Activated CD8-positive, alpha-beta memory T cell treated with anti-CD3 and anti-CD28 coated beads, Interleukin-2, amount 50 U/mL, for 24 hours (primary cell): ENCODE results near the gene SKAP1.
A peak's percentile ranks its signal among the peaks of the same experiment; 100 is the strongest.

Experiments used
- DNase-seq: peaks from one replicate; pipeline ENCODE4 v3.0.0-alpha.2; 2020; ENCODE audit errors: extremely low read depth

SKAP1 gene

DNA sequence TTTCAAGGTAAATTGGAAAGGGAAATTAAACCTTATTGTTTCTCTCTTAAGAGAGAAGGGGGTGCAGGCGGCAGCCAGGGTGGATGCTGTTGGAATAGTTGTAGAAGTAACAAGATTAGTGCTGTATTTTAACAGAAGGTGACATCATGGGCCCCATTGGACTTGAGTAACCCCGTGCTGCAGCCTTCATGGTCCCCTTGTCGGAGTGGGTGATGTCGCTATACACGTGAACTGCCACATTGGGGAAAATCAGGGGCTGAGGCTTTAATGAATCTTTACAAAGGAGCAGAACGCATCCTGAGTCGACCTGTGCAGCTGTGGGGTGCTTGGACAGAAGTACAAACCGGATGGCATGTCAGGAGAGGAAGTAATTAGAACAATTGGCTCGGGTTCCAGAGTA, 319.3 kb downstream of the SKAP1 start:
- no peak for DNase-seq

DNA sequence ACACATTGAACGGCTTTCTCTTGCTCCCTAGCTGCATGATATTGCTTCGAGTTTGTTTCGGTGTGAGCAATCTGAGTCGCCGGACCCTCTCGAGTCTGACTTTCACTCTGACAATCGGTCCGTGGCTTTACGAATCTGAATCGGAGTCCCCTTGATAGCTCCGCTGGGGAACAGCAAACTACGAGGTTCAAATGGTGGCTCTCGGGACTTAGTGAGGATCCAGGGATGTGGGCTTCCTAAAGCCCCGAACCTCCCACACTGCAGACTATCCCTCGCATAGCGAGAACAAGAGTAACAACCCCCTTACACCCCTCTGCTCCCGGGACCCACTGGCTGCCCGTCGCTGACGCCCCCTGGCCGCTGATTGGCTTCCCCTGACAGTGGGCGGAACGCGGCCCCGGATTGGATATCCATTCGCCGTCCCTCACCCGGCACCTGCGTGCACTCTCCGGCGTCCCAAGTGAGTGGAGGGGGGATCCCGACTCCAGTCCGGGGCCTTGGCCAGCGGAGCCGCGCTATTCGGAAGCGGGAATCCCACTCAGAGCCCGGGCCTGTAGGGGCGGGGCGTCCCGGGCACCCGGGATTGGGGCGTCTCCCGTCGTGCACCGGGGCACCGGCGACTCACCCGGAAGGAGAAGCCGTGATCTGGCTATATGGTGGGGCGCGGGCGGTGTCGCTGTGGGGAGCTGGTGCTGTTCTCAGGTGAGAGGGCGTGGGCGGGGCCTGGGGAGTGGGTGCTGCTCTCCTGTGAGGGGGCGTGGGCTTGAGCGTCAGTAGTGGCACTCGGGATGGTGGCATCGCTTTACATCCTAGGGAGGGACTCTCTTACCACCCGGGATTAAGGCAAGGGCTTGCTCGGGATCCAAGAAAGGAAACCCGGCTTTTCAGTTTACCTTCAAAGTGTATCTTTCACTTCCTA, 322.6 kb downstream of the SKAP1 start, which contains the start of gene SNX11:
Gene SNX11 (plus strand): TSS at position 630 of the 919 bp plus-strand sequence. CDS start 4,278 bp downstream, outside the sequence.
- peak; percentile 82 for DNase-seq

DNA sequence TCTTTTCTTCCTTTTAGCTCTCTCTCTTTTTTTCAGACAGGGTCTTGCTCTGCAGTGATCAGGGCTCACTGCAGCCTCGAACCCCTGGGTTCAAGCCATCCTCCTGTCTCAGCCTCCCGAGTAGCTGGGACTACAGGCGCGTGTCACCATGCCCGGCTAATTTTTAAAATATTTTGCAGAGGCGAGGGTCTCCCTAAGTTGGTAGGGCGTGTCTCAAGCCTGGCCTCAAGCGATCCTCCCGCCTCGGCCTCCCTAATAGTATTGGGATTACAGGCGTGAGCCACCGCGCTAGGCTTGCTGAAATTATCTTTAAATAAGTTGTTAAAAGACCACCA, 323.2 kb downstream of the SKAP1 start:
- DNase-seq = no peak

DNA sequence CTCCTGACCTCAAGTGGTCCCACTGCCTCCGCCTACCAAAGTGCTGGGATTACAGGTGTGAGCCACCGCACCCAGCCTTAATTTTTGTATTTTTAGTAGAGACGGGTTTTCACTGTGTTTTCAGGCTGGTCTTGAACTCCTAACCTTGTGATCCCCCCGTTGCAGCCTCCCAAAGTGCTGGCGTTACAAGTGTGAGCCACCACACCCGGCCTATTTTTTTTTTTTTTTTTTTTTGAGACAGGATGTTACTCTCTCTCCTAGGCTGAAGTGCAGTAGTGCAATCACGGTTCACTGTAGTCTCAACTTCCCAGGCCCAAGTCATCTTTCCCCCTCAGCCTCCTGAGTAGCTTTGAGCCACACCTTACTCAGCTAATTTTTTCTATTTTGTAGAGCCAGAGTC, 325.6 kb downstream of the SKAP1 start:
- no peak for DNase-seq

DNA sequence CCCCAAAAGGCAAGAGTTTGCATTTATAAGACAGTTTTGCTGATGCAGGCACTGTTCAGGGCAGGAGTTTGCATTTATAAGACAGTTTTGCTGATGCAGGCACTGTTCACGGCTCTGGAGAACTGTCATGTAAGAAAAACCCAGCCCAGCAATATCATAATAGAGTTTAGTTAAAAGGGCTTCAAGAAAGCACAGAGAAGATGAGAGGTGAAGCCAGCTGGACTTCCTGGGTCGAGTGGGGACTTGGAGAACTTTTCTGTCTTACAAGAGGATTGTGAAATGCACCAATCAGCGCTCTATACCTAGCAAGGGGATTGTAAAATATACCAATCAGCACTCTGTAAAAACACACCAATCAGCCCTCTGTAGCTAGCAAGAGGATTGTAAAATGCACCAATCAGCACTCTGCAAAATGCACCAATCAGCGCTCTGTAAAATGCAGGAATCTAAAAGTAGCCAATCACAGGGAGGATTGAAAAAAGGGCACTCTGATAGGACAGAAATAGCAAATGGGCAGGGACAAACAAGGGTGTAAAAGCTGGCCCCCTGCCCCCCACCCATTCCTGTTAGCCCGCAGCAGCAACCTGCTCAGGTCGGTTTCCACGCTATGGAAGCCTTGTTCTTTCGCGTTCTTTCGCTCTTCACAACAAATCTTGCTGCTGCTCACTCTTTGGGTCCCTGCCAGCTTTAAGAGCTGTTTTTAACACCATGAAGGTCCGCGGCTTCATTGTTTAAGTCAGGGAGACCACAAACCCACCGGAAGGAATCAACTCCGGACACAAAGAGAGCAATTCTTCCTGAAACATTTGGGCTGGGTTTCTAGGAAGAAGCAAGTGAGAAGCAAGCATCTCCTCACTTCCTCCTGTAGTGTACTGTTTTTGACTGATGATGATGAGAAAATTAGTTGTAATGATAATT, 327.0 kb downstream of the SKAP1 start:
- DNase-seq = no peak

DNA sequence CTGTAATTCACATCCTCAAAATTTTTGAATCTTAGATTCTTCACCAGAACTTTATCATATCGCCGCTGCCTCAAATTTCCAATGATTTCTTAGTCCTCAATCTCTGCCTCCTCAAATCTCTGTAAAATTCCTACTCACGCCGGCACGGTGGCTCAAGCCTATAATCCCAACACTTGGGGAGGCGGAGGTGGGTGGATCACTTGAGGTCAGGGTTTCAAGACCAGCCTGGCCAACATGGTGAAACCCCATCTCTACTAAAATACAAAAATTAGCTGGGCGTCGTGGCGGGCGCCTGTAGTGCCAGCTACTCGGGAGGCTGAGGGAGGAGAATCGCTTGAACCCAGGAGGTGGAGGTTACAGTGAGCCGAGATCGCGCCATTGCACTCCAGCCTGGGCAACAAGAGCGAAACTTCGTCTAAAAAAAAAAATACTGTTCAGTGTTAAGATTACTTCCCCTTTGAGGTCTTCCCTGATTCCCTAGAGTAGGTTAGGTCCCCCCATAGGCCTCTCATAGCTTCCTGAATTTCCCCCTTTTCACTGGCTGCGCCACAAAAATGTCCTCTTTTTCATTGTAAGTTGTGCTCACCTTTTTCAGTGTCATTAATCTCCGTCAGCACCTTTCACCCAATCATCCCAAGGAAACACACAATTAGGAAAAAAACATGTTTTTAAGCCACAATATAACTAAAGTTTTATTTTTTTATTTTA, 327.8 kb downstream of the SKAP1 start:
- DNase-seq = no peak

DNA sequence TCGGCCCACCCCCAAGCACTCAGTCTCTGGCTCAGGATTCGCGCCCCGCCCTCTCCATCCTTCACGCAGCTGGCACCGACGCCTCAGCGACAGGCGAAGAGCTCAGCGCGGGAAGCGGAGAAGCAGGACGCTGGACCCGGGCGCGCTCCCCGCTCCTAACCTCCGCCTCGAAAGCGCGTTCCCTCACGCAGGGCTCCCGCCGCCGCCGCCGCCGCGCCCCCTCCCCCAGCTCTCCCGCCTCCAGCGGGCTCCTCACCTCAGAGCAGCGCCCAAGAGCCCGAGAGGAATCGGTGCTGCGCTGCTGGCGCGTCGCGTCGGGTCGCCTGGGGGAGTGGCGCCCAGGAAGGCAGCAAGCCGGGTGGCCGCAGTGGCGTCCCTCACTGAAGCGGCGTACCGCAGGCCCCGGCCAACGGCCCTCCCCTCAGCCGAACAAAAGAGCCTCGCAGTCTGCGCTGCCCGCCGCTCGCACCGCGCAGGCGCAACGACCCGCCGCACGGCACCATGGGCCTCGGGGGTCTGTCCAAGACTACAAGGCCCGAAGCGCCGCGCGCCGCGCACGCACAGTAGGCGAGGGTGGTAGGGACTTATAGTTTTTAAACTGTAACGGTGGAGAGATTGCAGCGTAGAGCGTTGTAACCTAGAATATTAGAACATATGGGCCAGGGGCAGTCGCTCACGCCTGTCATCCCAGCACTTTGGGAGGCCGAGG, 328.8 kb downstream of the SKAP1 start, which contains the start of gene CBX1:
Gene CBX1 (minus strand): TSS at position 467 of the 709 bp plus-strand sequence. CDS start 24,474 bp downstream, outside the sequence.
- DNase-seq = peak; percentile 82

DNA sequence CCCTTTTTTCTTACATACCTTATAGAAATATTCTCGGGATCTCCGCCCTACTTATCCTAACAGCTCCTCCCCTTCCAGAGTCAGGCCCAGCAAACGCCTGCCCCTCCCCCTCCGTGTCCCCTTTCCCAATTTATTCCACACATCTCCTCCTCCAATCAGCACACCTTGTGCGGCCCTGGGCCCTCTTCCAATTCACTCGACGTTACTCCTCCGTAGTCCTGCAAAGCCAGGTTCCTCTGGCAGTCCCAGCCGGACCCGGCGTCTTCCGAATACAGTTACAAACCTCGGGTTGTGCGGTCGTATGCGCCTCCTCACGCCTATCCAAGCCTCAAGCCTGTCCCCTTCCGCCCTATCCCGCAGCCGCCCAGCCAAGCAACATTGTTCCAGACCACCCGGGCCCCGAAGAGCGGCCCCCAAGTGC, 329.4 kb downstream of the SKAP1 start:
- no peak for DNase-seq

DNA sequence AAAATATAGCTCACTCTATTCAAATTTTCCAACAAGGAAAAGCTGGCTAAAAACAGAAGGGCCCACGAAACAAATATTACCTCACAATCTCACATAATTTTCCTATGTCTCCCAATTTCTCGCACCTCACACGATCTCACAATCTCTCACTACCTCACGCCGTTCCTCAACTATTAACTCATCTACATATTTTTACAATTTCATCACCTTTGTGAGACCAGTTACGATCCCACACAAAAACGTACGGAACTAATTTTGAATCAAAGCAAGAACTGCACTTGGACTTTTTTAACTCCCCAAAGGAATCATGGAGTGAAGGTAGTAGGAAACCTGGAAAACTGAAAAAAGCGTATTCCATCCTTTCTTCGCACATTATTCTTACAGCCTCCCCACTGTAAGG, 329.9 kb downstream of the SKAP1 start:
- no peak for DNase-seq

DNA sequence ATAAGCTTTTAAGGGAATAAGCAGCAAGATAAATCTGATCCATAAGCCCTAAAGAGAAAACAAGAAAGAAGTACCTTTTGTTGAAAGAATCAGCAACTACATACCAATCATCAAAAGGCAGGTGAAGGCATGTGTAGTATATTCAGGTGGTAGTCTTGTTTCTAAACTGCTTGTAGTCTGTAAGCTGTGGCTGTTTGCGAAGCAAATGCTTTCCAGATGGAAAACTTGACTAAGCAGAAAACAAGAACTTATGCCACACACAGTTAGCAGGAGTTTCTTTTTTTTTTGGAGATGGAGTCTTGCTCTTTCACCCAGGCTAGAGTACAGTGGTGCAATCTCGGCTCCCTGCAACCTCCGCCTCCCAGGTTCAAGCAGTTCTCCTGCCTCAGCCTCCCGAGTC, 334.4 kb downstream of the SKAP1 start:
- DNase-seq = no peak

DNA sequence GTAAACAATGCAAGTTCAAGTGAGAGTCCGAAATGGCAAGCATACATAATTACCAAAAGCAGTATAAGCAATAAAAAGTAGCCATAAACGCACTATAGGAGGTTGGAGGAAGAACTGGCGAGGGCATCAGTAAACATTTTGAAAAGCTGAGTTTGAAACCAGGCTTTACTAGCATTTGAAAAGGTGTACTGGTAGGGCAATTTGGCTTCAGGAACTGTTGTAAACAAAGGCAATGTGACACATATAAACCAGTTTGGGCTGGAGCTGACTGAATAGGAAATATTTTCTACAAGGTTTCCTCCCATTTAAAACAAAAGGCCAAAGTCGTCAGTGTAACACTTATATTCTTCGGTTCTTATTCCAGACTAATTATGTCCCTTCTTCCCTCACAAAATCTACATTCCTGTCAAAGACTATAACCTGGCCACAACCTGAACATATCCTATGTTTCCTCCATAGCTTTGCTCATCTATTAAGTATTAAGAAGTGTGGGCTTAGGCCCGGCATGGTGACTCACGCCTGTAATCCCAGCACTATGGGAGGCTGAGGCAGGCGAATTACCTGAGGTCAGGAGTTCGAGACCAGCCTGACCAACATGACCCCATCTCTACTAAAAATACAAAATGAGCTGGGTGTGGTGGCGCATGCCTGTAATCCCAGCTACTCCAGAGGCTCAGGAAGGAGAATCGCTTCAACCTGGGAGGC, 336.5 kb downstream of the SKAP1 start:
- DNase-seq = no peak

DNA sequence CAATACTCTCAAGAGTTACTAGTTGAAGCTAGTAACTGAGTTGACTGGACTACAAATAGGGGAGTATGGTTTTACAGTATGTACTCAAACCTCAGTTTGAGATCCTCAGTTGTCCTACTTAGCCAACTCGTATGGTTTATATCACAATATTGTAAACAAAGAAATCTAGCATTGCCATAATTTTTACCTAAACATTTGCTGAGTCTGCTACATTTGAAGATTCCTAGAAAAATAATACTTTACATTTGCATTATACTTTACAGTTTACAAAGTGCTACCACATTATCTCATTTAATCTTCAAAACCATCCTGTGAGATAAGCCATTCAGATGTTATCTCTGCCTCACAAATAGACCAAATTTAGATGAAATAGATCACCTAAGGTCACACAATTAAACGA, 345.1 kb downstream of the SKAP1 start:
- no peak for DNase-seq
